ENCODE measurements around the gene RIC8A. TPM values are rescaled to one million over a fixed set of nuclear protein-coding genes. Genes with fewer than 3 reads are reported as not detected.

The RIC8A gene
- total and polyA plus RNA-seq, 9 of the 15 experiments (the other 6 are each of a cell fraction or from before 2014, with no cell fraction given), result 10.7 to 108 (median 72.1) TPM

DNA sequence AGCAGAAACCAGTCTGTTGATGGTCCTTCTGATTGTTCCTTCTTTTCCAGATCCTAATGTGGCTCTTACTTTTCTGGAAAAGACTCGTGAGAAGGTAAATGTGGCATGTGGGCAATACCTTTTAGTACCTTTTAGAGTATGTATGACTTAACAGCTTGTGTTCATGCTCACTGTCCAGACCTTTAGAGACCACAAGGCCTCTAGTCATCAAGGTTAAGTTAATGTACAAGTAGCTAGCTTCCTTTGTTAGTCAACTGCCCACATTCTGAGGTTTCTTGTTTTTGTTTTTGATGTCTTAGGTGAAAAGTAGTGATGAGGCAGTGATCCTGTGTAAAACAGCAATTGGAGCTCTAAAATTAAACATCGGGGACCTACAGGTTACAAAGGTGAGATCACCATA lies 36.9 kb downstream of the RIC8A start (continued):
- no peak for TF ChIP-seq SAFB2 (IDR thresholded peaks at IDR 0.05; ENCODE audit: borderline replicate concordance, low read depth, low read length, severe bottlenecking)
- no peak for TF ChIP-seq DEAF1 (CRISPR knock-in tag; IDR thresholded peaks at IDR 0.05)
- no peak for TF ChIP-seq RUNX1 (IDR thresholded peaks at IDR 0.05; ENCODE audit: low read depth)
- no peak for TF ChIP-seq TOE1 (IDR thresholded peaks at IDR 0.05; ENCODE audit: borderline replicate concordance)
- TF ChIP-seq TOE1 (CRISPR knock-in tag; IDR thresholded peaks at IDR 0.05; ENCODE audit: borderline replicate concordance, low read depth), result no peak
- no peak for TF ChIP-seq SP2 (IDR thresholded peaks at IDR 0.05; ENCODE audit: extremely low read depth, low read depth, low read length, poor library complexity, severe bottlenecking)
- TF ChIP-seq ZNF41 (CRISPR knock-in tag; conservative IDR thresholded peaks at IDR 0.05), result no peak
- TF ChIP-seq NCOA6 (IDR thresholded peaks at IDR 0.05), result no peak

DNA sequence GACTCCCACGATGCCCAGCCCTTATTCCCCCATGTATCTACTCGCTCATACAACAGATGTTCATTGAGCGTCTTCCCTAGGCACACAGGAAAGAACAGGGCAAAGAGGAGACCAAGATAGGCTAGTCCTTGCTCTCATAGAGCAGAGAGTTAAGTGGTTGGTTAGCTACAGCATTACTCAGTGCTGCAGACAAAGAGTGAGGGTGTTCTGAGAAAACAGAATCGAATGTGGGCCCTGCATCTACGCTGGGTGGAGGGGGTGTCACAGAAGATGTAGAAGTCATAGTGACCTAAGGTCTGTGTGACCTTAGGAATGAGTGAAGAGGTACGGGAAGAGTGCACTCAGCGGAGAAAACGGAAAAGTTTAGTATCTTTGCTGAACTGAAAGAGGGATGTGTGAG lies 41.6 kb downstream of the RIC8A start:
- peak; percentile 41; the same call in 1 of the 2 replicates for TF ChIP-seq POLR2A (conservative IDR thresholded peaks at IDR 0.05)
- TF ChIP-seq ZNF197 (CRISPR knock-in tag; IDR thresholded peaks at IDR 0.05; ENCODE audit: low read depth), result no peak
- peak; percentile 52 for TF ChIP-seq SUPT5H (IDR thresholded peaks at IDR 0.05)
- TF ChIP-seq POLR2B (IDR thresholded peaks at IDR 0.05; ENCODE audit: low read depth, partially characterized antibody), result peak; percentile 19
- no peaks in the 10 kb centered on the region for H3K79me2 ChIP-seq (ENCODE audit: control insufficient read depth, insufficient read depth, low read length)
- no peaks in the 10 kb centered on the region for H3K9me1 ChIP-seq (ENCODE audit: control insufficient read depth, insufficient read depth, low read length)
- no peak for DNase-seq (ENCODE audit: extremely low read depth in 1 of 4, low spot score in 3 of 4)
- 87% methylated on average over 8 of the region's 8 CpGs for WGBS (ENCODE audit: insufficient coverage, low coverage, missing lambda C conversion rate)
- H3K27me3 ChIP-seq (ENCODE audit: control insufficient read depth in 2 of 2, insufficient read depth in 2 of 2, low read length in 2 of 2), result no peaks in the 10 kb centered on the region
- no peak overlapping the region for H3K27ac ChIP-seq (ENCODE audit: extremely low read depth, low read depth, low read length)
- H4K20me1 ChIP-seq (replicated peaks; ENCODE audit: control insufficient read depth, insufficient read depth, low read length), result no peaks in the 10 kb centered on the region
- intact Hi-C loops (cut with micrococcal nuclease) (no loop called here), in situ Hi-C loops (cut with MboI) (no loop called here)
- POLR2A ChIA-PET, result interaction anchor here (0.7 to 1.4 kb wide), 2 partner anchors 9 to 18 kb away, joined by 5 read pairs; no protein-coding TSS in a partner anchor
- no TSS peak for BruUV-seq (replicated peaks)
- H3K4me2 ChIP-seq (ENCODE audit: insufficient read depth, low read length), result no peak overlapping the region
- no peak for FAIRE-seq
- H3K4me1 ChIP-seq (replicated peaks in 1 of 2; ENCODE audit: control insufficient read depth in 2 of 2, insufficient read depth in 2 of 2, low read length in 2 of 2), result no peaks in the 10 kb centered on the region
- no peaks in the 10 kb centered on the region for H3K9me3 ChIP-seq (replicated peaks; ENCODE audit: control insufficient read depth, insufficient read depth, low read depth, low read length)
- no peak overlapping the region for H3K9ac ChIP-seq (ENCODE audit: insufficient read depth in 1 of 2, low read depth in 2 of 2, low read length in 2 of 2)
- no peak for ATAC-seq
- CTCF ChIA-PET (ENCODE audit: low intra/inter-chr PET ratio), result no interaction called here
- no peak overlapping the region for H3K4me3 ChIP-seq
- H3K36me3 ChIP-seq (ENCODE audit: control insufficient read depth, insufficient read depth, low read length), result peaks cover 98% of the 10 kb centered on the region
- H2AFZ ChIP-seq (ENCODE audit: low read depth, low read length), result no peak overlapping the region
